GM19035 (cell line): ENCODE data around the gene TUBGCP6.

Source experiments
- ATAC-seq: cut with Tn5 transposase; IDR thresholded peaks from one replicate; pipeline ENCODE4 v1.9.1; 2021; ENCODE audit not compliant: unreplicated experiment

Gene TUBGCP6

DNA sequence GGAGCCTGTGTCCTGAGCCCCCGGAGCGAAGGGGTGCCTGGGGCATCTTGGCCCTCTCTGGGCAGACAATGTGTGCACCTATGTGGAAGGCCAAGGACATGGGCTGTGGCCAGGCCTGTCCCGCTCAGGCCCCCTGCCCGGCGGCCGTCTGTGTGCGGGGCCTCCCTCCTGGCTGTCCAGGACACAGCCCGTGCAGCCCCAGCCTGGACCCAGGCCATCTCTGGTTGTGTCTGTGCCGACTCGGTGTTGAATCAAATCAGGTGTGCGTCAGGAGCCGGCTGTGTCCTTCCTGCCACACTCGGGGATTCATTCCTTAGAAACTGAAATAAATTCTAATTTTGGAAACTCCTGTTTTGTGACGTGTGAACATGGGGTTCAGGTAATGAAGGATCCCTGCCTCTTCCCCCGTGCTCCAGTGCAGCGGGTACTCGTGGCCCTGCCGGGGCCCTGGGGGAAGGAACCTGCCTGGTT, 45.5 kb downstream of the TUBGCP6 start:
- ATAC-seq: no peak

GRCh38 chr22:50198624-50199017, 46.2 kb downstream of the TUBGCP6 start:
- no peak for ATAC-seq

GRCh38 chr22:50197856-50198623, 46.8 kb downstream of the TUBGCP6 start:
- no peak for ATAC-seq

- no peak for ATAC-seq
Observed at GRCh38 chr22:50197000-50197800, 47.6 kb downstream of the TUBGCP6 start.

- ATAC-seq: no peak
Observed at GRCh38 chr22:50196256-50196655, 48.6 kb downstream of the TUBGCP6 start.

- no peak for ATAC-seq
Observed at GRCh38 chr22:50194037-50194805, 50.6 kb downstream of the TUBGCP6 start.

DNA sequence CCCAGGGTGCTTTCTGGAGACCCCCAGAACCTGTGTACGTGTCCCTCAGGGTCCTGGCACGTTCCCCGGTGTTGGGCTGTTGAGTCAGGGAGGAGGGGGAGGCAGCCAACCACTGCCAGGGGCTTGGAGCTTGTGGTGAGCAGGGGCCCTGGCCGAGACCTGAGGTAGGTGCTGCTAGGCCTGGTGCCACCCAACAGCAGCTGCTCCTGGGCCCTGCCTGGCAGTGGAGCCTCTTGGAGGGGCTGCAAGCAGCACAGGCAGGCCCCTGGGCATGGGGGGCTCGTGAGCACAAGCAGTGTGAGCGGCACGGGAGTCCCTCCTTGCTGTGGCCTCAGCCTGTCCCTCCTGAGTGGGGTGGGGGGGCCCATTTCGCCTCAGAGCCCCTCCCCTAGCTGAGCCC, 51.2 kb downstream of the TUBGCP6 start:
- no peak for ATAC-seq

GRCh38 chr22:50192436-50193204, 52.2 kb downstream of the TUBGCP6 start:
- no peak for ATAC-seq

DNA sequence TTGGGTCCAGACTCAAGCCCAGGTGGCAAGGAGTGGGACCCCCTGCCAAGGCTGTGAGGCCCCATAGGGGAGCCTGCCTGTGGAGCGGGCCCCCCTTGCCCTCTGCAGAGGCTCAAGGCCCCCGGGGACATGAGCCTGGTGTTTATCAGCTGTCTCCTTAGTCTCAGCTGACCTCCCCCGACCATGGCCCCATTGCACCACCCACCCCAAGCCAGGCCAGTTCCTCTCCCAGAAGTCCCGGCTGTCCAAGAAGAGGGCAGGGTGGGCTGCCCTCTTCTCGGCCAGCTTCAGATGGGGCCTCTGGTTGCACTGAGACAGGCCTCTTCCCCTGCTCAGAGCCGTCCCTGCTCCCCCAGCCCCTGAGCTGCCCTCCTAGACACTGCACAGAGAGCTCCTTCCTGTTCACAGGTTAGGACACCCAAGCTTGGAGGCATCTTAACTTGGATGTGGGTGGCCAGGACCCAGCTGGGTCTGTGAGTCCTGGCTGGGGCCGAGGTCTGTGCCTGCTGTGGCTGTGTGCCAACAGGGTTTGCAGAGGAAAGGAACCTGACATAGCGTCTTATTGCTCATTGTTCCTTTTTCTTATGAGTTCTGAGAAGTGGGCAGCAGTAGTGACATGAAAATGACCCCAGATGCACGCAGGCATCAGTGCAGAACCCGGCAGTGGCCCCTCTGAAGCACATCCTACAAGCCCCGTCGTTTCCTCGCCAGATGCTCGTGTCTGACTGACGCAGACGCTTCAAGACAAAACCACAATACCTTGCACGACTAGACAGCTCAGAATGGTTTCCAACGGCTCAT, 53.7 kb downstream of the TUBGCP6 start:
- ATAC-seq: peak; percentile 20

- ATAC-seq: peak; percentile 39
Observed at GRCh38 chr22:50190182-50190940, 54.5 kb downstream of the TUBGCP6 start.

GRCh38 chr22:50189849-50190181, 55.0 kb downstream of the TUBGCP6 start:
- no peak for ATAC-seq

GRCh38 chr22:50189184-50189848, 55.5 kb downstream of the TUBGCP6 start:
- no peak for ATAC-seq

- no peak for ATAC-seq
Observed at GRCh38 chr22:50188356-50188755, 56.5 kb downstream of the TUBGCP6 start.

- ATAC-seq: no peak
Observed at GRCh38 chr22:50186761-50187523, 57.9 kb downstream of the TUBGCP6 start.

DNA sequence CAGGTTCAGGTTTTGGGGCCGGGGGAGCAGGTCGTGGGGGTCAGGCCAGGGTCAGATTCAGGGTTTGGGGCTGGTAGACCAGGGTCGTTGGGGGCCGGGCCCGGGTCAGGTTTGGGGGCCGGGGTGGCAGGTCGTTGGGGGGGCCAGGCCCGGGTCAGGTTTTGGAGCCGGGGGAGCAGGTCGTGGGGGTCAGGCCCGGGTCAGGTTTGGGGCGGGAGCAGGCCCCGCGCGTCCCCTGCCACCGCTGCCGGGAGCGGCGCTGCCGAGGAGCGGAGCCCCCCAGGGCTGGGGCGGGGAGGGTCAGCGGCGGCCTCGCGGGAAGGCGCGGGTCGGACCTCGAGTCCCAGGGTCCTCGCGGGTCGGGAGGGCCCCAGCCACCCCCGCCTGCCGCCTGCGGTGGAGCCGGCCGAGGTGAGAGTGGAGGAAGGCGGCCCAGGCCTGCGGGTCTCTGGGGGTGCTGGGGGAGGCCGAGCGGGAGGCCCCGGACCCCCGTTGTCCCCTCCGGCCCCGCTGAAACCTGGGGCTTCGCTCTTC, 58.6 kb downstream of the TUBGCP6 start:
- no peak for ATAC-seq

DNA sequence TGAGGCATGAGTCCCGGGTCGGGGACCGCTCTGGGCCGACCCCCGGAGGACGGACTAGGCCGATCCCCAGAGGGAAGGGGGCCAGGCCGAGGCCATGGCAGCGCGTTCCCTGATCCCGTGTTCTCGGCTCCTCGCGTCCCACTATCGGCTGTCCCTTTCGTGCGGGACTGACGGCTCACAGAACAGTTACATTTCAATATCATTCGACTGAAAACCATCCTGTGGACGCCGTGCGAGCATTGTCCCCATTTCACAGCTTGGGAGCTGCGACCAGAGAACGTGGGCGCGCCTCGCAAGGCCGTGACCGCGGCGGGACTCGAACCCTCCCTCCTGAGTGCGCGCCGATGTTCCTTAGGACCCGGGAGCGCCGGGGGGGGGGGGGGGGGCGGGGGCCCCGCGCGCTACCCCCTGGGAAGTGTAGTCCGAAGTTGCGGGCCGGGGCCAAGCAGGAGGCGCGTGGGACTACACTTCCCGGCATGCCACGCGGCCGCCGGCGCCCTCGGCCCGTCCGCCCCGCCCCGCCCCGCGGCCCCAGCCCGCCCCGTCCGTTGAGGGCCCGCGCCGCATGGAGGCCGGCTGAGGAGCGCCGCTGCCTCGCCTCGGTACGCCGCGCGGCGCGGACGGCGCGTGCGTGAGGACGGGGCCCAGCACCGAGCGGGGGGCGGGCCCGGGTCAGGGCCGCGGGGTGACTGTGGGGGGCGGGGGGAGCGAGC, 59.3 kb downstream of the TUBGCP6 start, which contains the start of gene TRABD:
Gene TRABD (plus strand): TSS at position 539 of the 713 bp plus-strand sequence. CDS start 7,148 bp downstream, outside the sequence.
- ATAC-seq: peak; percentile 42

DNA sequence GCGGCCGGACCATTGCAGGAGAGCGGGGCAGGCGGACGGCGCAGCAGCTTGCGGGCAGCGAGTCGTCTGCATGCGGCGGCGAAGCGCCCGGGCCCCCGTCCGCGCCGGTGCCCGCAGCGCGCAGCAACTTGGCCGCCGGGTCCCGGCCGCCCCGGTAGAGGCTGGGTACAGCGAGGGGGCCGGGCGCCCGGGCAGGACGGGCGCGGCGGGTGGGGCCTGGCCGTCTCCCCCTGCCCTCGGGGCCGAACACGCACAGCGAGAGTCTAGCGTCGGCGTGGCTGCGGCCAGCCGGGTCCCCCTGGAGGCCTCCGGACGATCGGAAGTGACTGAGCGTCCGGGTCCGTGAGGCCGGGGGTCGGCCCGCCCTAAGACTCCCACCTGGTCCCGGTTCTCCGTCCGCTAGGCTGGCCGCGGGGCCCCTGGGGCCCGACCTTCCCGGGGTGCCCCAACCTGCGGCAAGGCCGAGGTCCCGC, 59.9 kb downstream of the TUBGCP6 start:
- peak; percentile 29 for ATAC-seq
